ENCODE data around the gene GOLGA6L25. TPM values are rescaled to one million over a fixed set of nuclear protein-coding genes. Genes with fewer than 3 reads are reported as not detected.
"Not testable (repeated sequence)": the region's sequence is repeated elsewhere in the genome, so short reads cannot be mapped to it uniquely, and the experiment has no call there.

GOLGA6L25 gene
- total and polyA plus RNA-seq, 2 experiments from 2014 or later, result not detected

GRCh38 chr15:28602152-28602551 lies 48.8 kb downstream of the GOLGA6L25 start:
- ATAC-seq, result not testable (repeated sequence)

More at GRCh38 chr15:28602152-28602551, 48.8 kb downstream of the GOLGA6L25 start:
- H3K9me3 Mint-ChIP-seq; H3K27me3 ChIP-seq (ENCODE audit: insufficient read depth); H3F3A ChIP-seq (replicated peaks; ENCODE audit: low read depth); H3K27ac Mint-ChIP-seq; H3K79me2 ChIP-seq (replicated peaks; ENCODE audit: insufficient read depth); H4K20me1 ChIP-seq (replicated peaks; ENCODE audit: insufficient read depth); H3K27me3 Mint-ChIP-seq (ENCODE audit: insufficient read depth, low read depth, poor library complexity); DNase-seq (ENCODE audit: low spot score); H3K27ac ChIP-seq (ENCODE audit: low read depth); H2AFZ ChIP-seq; H3K4me1 Mint-ChIP-seq; H3K4me2 ChIP-seq; H3K4me3 ChIP-seq; H3K4me1 ChIP-seq (ENCODE audit: insufficient read depth); H3K9me2 ChIP-seq (ENCODE audit: insufficient read depth); H3K36me3 ChIP-seq (ENCODE audit: insufficient read depth); H3K4me3 Mint-ChIP-seq: not testable (repeated sequence)
- peaks cover 16% of the 10 kb centered on the region; the same call in 2 of the 3 replicates for H3K36me3 Mint-ChIP-seq (ENCODE audit: low read depth)

Small RNAs within 50 kb of the gene (small RNA-seq; reads per million reads assigned to genes)
- gene AC138749.2 (ENCODE audit: low replicate concordance), result not detected
- gene RF00017 (ENCODE audit: low replicate concordance), result not detected

Other genes with a start within 250 kb of the GOLGA6L25 start
- 73.4 and 80.7 TPM in 2 replicates for gene HERC2, start 231.4 kb upstream of the GOLGA6L25 start, total RNA-seq (2014; rRNA removed; shearing (Covaris generic))
- gene HERC2, start 231.4 kb upstream of the GOLGA6L25 start, polyA plus RNA-seq (2016; fragmentation: Nextera tagmentation; extraction: Ambion mirVana), result 71.3 and 74.7 TPM in 2 replicates
- gene GOLGA6L24, start 195.5 kb upstream of the GOLGA6L25 start, total RNA-seq (2014; rRNA removed; shearing (Covaris generic)), result not detected in 2 replicates
- gene GOLGA6L24, start 195.5 kb upstream of the GOLGA6L25 start, polyA plus RNA-seq (2016; fragmentation: Nextera tagmentation; extraction: Ambion mirVana), result not detected in 2 replicates
- not detected in 2 replicates for gene GOLGA8F, start 174.9 kb upstream of the GOLGA6L25 start, total RNA-seq (2014; rRNA removed; shearing (Covaris generic))
- gene GOLGA8F, start 174.9 kb upstream of the GOLGA6L25 start, polyA plus RNA-seq (2016; fragmentation: Nextera tagmentation; extraction: Ambion mirVana), result not detected in 2 replicates
- not detected in 2 replicates for gene GOLGA8G, start 20.6 kb upstream of the GOLGA6L25 start, total RNA-seq (2014; rRNA removed; shearing (Covaris generic))
- not detected in 2 replicates for gene GOLGA8G, start 20.6 kb upstream of the GOLGA6L25 start, polyA plus RNA-seq (2016; fragmentation: Nextera tagmentation; extraction: Ambion mirVana)
- gene GOLGA8M, start 158.9 kb downstream of the GOLGA6L25 start, total RNA-seq (2014; rRNA removed; shearing (Covaris generic)), result not detected in 2 replicates
- not detected in 2 replicates for gene GOLGA8M, start 158.9 kb downstream of the GOLGA6L25 start, polyA plus RNA-seq (2016; fragmentation: Nextera tagmentation; extraction: Ambion mirVana)

Measured in GM23338 (cell line).